SK-N-MC (cell line): ENCODE results near the gene SLC25A4.

ENCODE experiments used
- EZH2 ChIP-seq: fragments of 200-600 bp; sonication (generic); IDR thresholded peaks from one replicate; pipeline ENCODE4 v1.6.1; 2017; ENCODE audit warnings: antibody characterized with exemption
- FOXP2 ChIP-seq: optimal IDR thresholded peaks from 2 replicates; pipeline ENCODE3; 2011; ENCODE audit warnings: mild to moderate bottlenecking, moderate library complexity; ENCODE audit not compliant: insufficient read depth; ENCODE audit errors: extremely low read length, control extremely low read depth
- POLR2AphosphoS5 ChIP-seq: IDR thresholded peaks from 2 replicates; pipeline ENCODE4 v1.6.1; 2012; ENCODE audit warnings: mild to moderate bottlenecking, low read depth, low read length, borderline replicate concordance

- TF ChIP-seq FOXP2 (no peak), EZH2 (no peak), POLR2AphosphoS5 (no peak)
Observed at GRCh38 chr4:185124006-185124405, 19.1 kb upstream of the SLC25A4 start.
